Tibial nerve (tissue), 4 donors: ENCODE results near the gene WDR45B. TPM values are rescaled to one million over a fixed set of nuclear protein-coding genes. Genes with fewer than 3 reads are reported as not detected.
A peak's percentile ranks its signal among the peaks of the same experiment; 100 is the strongest.

Source experiments
- DNase-seq, 2 donors: peaks; one replicate each; pipeline ENCODE4 v3.0.0-alpha.2; 2019; ENCODE audit warnings: low spot score in 2 of 2
- H3K27ac ChIP-seq, 4 donors: fragments of 200-600 bp; sonication (generic) in 3 of 4; one replicate each; pipeline ENCODE4 v1.5.1; 2017 to 2019; ENCODE audit warnings: mild to moderate bottlenecking in 1 of 4
- H3K27me3 ChIP-seq, 2 donors: fragments of 200-600 bp; sonication (generic) in 1 of 2; one replicate each; pipeline versions ENCODE4 v1.5.1 to v1.6.0; 2017 to 2019
- H3K36me3 ChIP-seq, 3 donors: fragments of 200-600 bp; sonication (generic); one replicate each; pipeline ENCODE4 v1.5.1; 2018 to 2019
- H3K4me1 ChIP-seq, 4 donors: fragments of 200-600 bp; sonication (generic) in 3 of 4; one replicate each; pipeline ENCODE4 v1.5.1; 2017 to 2019
- H3K4me3 ChIP-seq, 4 donors: fragments of 200-600 bp; sonication (generic) in 3 of 4; one replicate each; pipeline ENCODE4 v1.5.1; 2017 to 2019; ENCODE audit warnings: mild to moderate bottlenecking in 1 of 4, moderate library complexity in 1 of 4
- H3K9me3 ChIP-seq, 4 donors: fragments of 200-600 bp; sonication (generic) in 3 of 4; one replicate each; pipeline ENCODE4 v1.5.1; 2017 to 2019
- CTCF ChIP-seq, 5 experiments: fragments of 200-600 bp in 3 of 5; fragments of 450-650 bp in 2 of 5; sonication (generic) in 3 of 5; IDR thresholded peaks; one replicate each; pipeline ENCODE4 v1.5.1; 2016 to 2019; ENCODE audit warnings: antibody characterized with exemption in 5 of 5, mild to moderate bottlenecking in 3 of 5, moderate library complexity in 2 of 5
- EP300 ChIP-seq, 2 donors: sonication (generic); formaldehyde crosslinking; IDR thresholded peaks; one replicate each; pipeline ENCODE4 v1.6.1; 2017; ENCODE audit warnings: antibody characterized with exemption in 2 of 2, mild to moderate bottlenecking in 1 of 2
- POLR2A ChIP-seq, 2 donors: fragments of 450-650 bp; IDR thresholded peaks; one replicate each; pipeline ENCODE4 v1.6.1; 2017; ENCODE audit warnings: antibody characterized with exemption in 2 of 2, mild to moderate bottlenecking in 2 of 2, moderate library complexity in 2 of 2
- WGBS, 2 donors: methylation state at CpG; one replicate each; pipeline ENCODE4 v1.1.5; 2018; 5-methylcytosine and 5-hydroxymethylcytosine counted together
- total RNA-seq, 4 donors: library from RNA; depleted of rRNA; stranded (reverse); fragments of >200 nt; gene quantifications; one replicate each; pipeline ENCODE4 v1.1.0, GENCODE V29; 2016

The WDR45B gene
- total RNA-seq, 4 donors from 2014 or later: 64.9 to 114 (median 88.5) TPM

GRCh38 chr17:82687871-82688270 lies 39.6 kb upstream of the WDR45B start:
- no peak for TF ChIP-seq POLR2A (IDR thresholded peaks at IDR 0.05)
- TF ChIP-seq CTCF (IDR thresholded peaks at IDR 0.05): no peak
- TF ChIP-seq EP300 (IDR thresholded peaks at IDR 0.05): no peak
- no peaks in the 10 kb centered on the region for H3K9me3 ChIP-seq
- H3K27me3 ChIP-seq: no peaks in the 10 kb centered on the region
- peaks cover 0 to 13% (median 7%) of the 10 kb centered on the region in 4 donors for H3K4me1 ChIP-seq
- peaks cover 0 to 4% (median 0%) of the 10 kb centered on the region in 3 donors for H3K36me3 ChIP-seq
- H3K27ac ChIP-seq: peak overlapping the region in 3 of 4 donors; percentile 19 to 75 (median 69)
- DNase-seq: no peak
- 85 to 94% methylated on average over 7 to 9 of the region's 9 CpGs for WGBS, 2 donors
- H3K4me3 ChIP-seq: no peak overlapping the region

GRCh38 chr17:82687375-82687861 lies 39.2 kb upstream of the WDR45B start:
- no peak for TF ChIP-seq CTCF (IDR thresholded peaks at IDR 0.05)
- TF ChIP-seq POLR2A (IDR thresholded peaks at IDR 0.05): no peak
- TF ChIP-seq EP300 (IDR thresholded peaks at IDR 0.05): no peak
- Histone ChIP-seq H3K4me1 (peaks cover 0 to 13% (median 7%) of the 10 kb centered on the region in 4 donors), H3K9me3 (peaks cover 0 to under 1% (median 0%) of the 10 kb centered on the region in 4 donors), H3K4me3 (no peak overlapping the region), H3K27ac (peak overlapping the region; percentile 32 to 75 (median 68)), H3K27me3 (no peaks in the 10 kb centered on the region), H3K36me3 (peaks cover 0 to 4% (median 0%) of the 10 kb centered on the region in 3 donors)
- 42 to 55% methylated on average over 8 to 10 of the region's 10 CpGs for WGBS, 2 donors
- no peak for DNase-seq

- peak overlapping the region; percentile 32 to 75 (median 68) for H3K27ac ChIP-seq
- WGBS, 2 donors: 73 to 77% methylated on average over 19 of the region's 19 CpGs
- DNase-seq: no peak
- TF ChIP-seq POLR2A (IDR thresholded peaks at IDR 0.05): no peak
- TF ChIP-seq CTCF (IDR thresholded peaks at IDR 0.05): no peak
- no peak for TF ChIP-seq EP300 (IDR thresholded peaks at IDR 0.05)
- peaks cover 0 to 13% (median 5%) of the 10 kb centered on the region in 4 donors for H3K4me1 ChIP-seq
- no peaks in the 10 kb centered on the region for H3K27me3 ChIP-seq
- H3K4me3 ChIP-seq: no peak overlapping the region
- peaks cover 0 to 8% (median under 1%) of the 10 kb centered on the region in 4 donors for H3K9me3 ChIP-seq
- H3K36me3 ChIP-seq: peaks cover 0 to 7% (median 0%) of the 10 kb centered on the region in 3 donors
Measured at GRCh38 chr17:82686366-82687324, 38.4 kb upstream of the WDR45B start.

- H3K9me3 ChIP-seq: peaks cover 0 to 15% (median 5%) of the 10 kb centered on the region in 4 donors
- WGBS, 2 donors: 90 to 92% methylated on average over 11 to 12 of the region's 12 CpGs
- no peak overlapping the region for H3K4me3 ChIP-seq
- peaks cover 0 to 9% (median 0%) of the 10 kb centered on the region in 3 donors for H3K36me3 ChIP-seq
- no peak for DNase-seq
- TF ChIP-seq EP300 (IDR thresholded peaks at IDR 0.05) (no peak), CTCF (IDR thresholded peaks at IDR 0.05) (no peak), POLR2A (IDR thresholded peaks at IDR 0.05) (no peak)
- peaks cover 0 to 6% (median 2%) of the 10 kb centered on the region in 4 donors for H3K4me1 ChIP-seq
- no peaks in the 10 kb centered on the region for H3K27me3 ChIP-seq
- peak overlapping the region in 1 of 4 donors; percentile 75 for H3K27ac ChIP-seq
Measured at GRCh38 chr17:82685291-82685690, 37.0 kb upstream of the WDR45B start.
